HG03175 (cell line): ENCODE data around the gene RNF144B.
A peak's percentile ranks its signal among the peaks of the same experiment; 100 is the strongest.

Experiments used
- ATAC-seq: cut with Tn5 transposase; IDR thresholded peaks from one replicate; pipeline ENCODE4 v1.9.1; 2021; ENCODE audit warnings: mild to moderate bottlenecking, moderate library complexity; ENCODE audit not compliant: unreplicated experiment

The RNF144B gene

GRCh38 chr6:18478610-18479009, 91.5 kb downstream of the RNF144B start:
- no peak for ATAC-seq

- no peak for ATAC-seq
These were observed 94.7 kb downstream of the RNF144B start for GRCh38 chr6:18481870-18482269.

- peak; percentile 44 for ATAC-seq
These were observed 98.7 kb downstream of the RNF144B start for GRCh38 chr6:18485660-18486435.

- no peak for ATAC-seq
These were observed 100.9 kb downstream of the RNF144B start for GRCh38 chr6:18488004-18488403.

- no peak for ATAC-seq
These were observed 101.5 kb downstream of the RNF144B start for GRCh38 chr6:18488526-18489270.

GRCh38 chr6:18489335-18489734, 102.2 kb downstream of the RNF144B start:
- ATAC-seq: no peak

- no peak for ATAC-seq
These were observed 104.3 kb downstream of the RNF144B start for GRCh38 chr6:18491308-18492045.

- no peak for ATAC-seq
These were observed 105.8 kb downstream of the RNF144B start for GRCh38 chr6:18492972-18493371.

- no peak for ATAC-seq
These were observed 106.3 kb downstream of the RNF144B start for GRCh38 chr6:18493382-18493891.

- no peak for ATAC-seq
These were observed 106.8 kb downstream of the RNF144B start for GRCh38 chr6:18493925-18494324.

- no peak for ATAC-seq
These were observed 108.1 kb downstream of the RNF144B start for GRCh38 chr6:18495236-18495635.

- ATAC-seq: no peak
These were observed 109.3 kb downstream of the RNF144B start for GRCh38 chr6:18496462-18496861.

- ATAC-seq: no peak
These were observed 109.9 kb downstream of the RNF144B start for GRCh38 chr6:18497006-18497405.

- no peak for ATAC-seq
These were observed 111.3 kb downstream of the RNF144B start for GRCh38 chr6:18498408-18498807.

- ATAC-seq: no peak
These were observed 113.9 kb downstream of the RNF144B start for GRCh38 chr6:18500921-18501662.

GRCh38 chr6:18501663-18502013, 114.5 kb downstream of the RNF144B start:
- ATAC-seq: no peak

- ATAC-seq: no peak
These were observed 116.0 kb downstream of the RNF144B start for GRCh38 chr6:18503206-18503592.

- ATAC-seq: peak; percentile 83
These were observed 116.6 kb downstream of the RNF144B start for GRCh38 chr6:18503593-18504231.

GRCh38 chr6:18504232-18504596, 117.1 kb downstream of the RNF144B start:
- ATAC-seq: no peak

- no peak for ATAC-seq
These were observed 119.3 kb downstream of the RNF144B start for GRCh38 chr6:18506382-18507017.
